Tibial nerve (tissue), 4 donors: ENCODE data around the gene CDC42BPG.
A peak's percentile ranks its signal among the peaks of the same experiment; 100 is the strongest.

Source experiments
- EP300 ChIP-seq, 2 donors: sonication (generic); formaldehyde crosslinking; IDR thresholded peaks; one replicate each; pipeline ENCODE4 v1.6.1; 2017; ENCODE audit warnings: antibody characterized with exemption in 2 of 2, mild to moderate bottlenecking in 1 of 2
- TF ChIP-seq, protein P1 (sequence below), 5 experiments: fragments of 200-600 bp in 3 of 5; fragments of 450-650 bp in 2 of 5; sonication (generic) in 3 of 5; IDR thresholded peaks; one replicate each; pipeline ENCODE4 v1.5.1; 2016 to 2019; ENCODE audit warnings: antibody characterized with exemption in 5 of 5, mild to moderate bottlenecking in 3 of 5, moderate library complexity in 2 of 5

DNA sequence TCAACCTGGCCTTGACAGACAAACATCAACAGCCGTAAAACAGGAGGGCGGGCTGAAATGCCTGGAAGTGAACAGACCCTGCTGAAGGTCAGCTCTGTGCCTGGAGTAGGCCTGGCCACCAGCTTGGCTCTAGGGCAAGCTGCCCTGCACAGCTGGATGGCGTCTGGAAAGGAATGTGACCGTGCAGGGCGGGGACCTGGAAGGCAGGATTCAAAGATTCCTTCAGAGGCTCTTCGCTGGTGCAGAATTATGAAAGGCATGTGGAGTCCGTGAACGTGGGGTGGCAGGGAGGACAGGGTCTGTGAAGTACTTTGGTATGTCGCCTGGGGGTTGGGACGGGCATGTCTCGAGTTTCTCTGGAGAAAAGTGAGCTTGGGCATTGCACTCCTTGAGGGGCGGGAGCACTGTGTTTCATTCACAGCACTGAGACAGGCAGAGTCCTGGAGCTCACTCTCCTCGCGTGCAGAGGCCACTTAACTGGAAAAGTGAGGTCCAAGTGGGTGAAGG lies 32.4 kb upstream of the CDC42BPG start:
- TF ChIP-seq, protein P1, sequence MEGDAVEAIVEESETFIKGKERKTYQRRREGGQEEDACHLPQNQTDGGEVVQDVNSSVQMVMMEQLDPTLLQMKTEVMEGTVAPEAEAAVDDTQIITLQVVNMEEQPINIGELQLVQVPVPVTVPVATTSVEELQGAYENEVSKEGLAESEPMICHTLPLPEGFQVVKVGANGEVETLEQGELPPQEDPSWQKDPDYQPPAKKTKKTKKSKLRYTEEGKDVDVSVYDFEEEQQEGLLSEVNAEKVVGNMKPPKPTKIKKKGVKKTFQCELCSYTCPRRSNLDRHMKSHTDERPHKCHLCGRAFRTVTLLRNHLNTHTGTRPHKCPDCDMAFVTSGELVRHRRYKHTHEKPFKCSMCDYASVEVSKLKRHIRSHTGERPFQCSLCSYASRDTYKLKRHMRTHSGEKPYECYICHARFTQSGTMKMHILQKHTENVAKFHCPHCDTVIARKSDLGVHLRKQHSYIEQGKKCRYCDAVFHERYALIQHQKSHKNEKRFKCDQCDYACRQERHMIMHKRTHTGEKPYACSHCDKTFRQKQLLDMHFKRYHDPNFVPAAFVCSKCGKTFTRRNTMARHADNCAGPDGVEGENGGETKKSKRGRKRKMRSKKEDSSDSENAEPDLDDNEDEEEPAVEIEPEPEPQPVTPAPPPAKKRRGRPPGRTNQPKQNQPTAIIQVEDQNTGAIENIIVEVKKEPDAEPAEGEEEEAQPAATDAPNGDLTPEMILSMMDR (IDR thresholded peaks at IDR 0.05), result no peak
- TF ChIP-seq EP300 (IDR thresholded peaks at IDR 0.05), result peak in 1 of 2 donors; percentile 7
